Glutamatergic neuron (in vitro differentiated cells): ENCODE measurements around the gene TSC22D2. TPM values are rescaled to one million over a fixed set of nuclear protein-coding genes. Genes with fewer than 3 reads are reported as not detected.
A peak's percentile ranks its signal among the peaks of the same experiment; 100 is the strongest.

ENCODE experiments used
- DNase-seq: peaks from one replicate; pipeline ENCODE4 v3.0.0; 2022
- H3K27ac Mint-ChIP-seq: one replicate; pipeline ENCODE4 v1.8.0; 2020; ENCODE audit warnings: mild to moderate bottlenecking, mixed read lengths, inconsistent platforms; ENCODE audit not compliant: unreplicated experiment
- H3K27me3 Mint-ChIP-seq: one replicate; pipeline ENCODE4 v1.8.0; 2020; ENCODE audit warnings: mild to moderate bottlenecking, moderate library complexity, mixed read lengths, inconsistent platforms; ENCODE audit not compliant: unreplicated experiment
- H3K36me3 Mint-ChIP-seq: one replicate; pipeline ENCODE4 v1.8.0; 2020; ENCODE audit warnings: mild to moderate bottlenecking, mixed read lengths, inconsistent platforms; ENCODE audit not compliant: unreplicated experiment
- H3K4me1 Mint-ChIP-seq: one replicate; pipeline ENCODE4 v1.8.0; 2020; ENCODE audit warnings: mild to moderate bottlenecking, low read depth, mixed read lengths, inconsistent platforms; ENCODE audit not compliant: unreplicated experiment
- H3K4me3 Mint-ChIP-seq: one replicate; pipeline ENCODE4 v1.8.0; 2020; ENCODE audit warnings: mild to moderate bottlenecking, mixed read lengths, inconsistent platforms; ENCODE audit not compliant: unreplicated experiment
- H3K9me3 Mint-ChIP-seq: one replicate; pipeline ENCODE4 v1.8.0; 2020; ENCODE audit warnings: mild to moderate bottlenecking, moderate library complexity, mixed read lengths, inconsistent platforms; ENCODE audit not compliant: unreplicated experiment
- total RNA-seq: library from RNA; stranded (reverse); fragmentation: NEBNext Ultra II Directional; extraction: Animal tissue kit (Norgen Biotek cat#: 25700); gene quantifications from one replicate; pipeline ENCODE4 v1.2.1, GENCODE V29; 2021; ENCODE audit not compliant: unreplicated experiment
- TF ChIP-seq, protein P1 (sequence below): fragments of 200-600 bp; sonication (generic); IDR thresholded peaks from one replicate; pipeline ENCODE4 v1.5.0; 2021; ENCODE audit not compliant: partially characterized antibody, unreplicated experiment

The TSC22D2 gene
- total RNA-seq, 1 donor from 2014 or later: 87.3 TPM

- TF ChIP-seq, protein P1, sequence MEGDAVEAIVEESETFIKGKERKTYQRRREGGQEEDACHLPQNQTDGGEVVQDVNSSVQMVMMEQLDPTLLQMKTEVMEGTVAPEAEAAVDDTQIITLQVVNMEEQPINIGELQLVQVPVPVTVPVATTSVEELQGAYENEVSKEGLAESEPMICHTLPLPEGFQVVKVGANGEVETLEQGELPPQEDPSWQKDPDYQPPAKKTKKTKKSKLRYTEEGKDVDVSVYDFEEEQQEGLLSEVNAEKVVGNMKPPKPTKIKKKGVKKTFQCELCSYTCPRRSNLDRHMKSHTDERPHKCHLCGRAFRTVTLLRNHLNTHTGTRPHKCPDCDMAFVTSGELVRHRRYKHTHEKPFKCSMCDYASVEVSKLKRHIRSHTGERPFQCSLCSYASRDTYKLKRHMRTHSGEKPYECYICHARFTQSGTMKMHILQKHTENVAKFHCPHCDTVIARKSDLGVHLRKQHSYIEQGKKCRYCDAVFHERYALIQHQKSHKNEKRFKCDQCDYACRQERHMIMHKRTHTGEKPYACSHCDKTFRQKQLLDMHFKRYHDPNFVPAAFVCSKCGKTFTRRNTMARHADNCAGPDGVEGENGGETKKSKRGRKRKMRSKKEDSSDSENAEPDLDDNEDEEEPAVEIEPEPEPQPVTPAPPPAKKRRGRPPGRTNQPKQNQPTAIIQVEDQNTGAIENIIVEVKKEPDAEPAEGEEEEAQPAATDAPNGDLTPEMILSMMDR: no peak
- peaks cover 3% of the 10 kb centered on the region for H3K9me3 Mint-ChIP-seq
- peak overlapping the region; percentile 37 for H3K27ac Mint-ChIP-seq
- H3K4me3 Mint-ChIP-seq: no peak overlapping the region
- H3K4me1 Mint-ChIP-seq: peaks cover 19% of the 10 kb centered on the region
- H3K27me3 Mint-ChIP-seq: no peaks in the 10 kb centered on the region
- no peak for DNase-seq
- H3K36me3 Mint-ChIP-seq: peaks cover 11% of the 10 kb centered on the region
These were observed 31.9 kb upstream of the TSC22D2 start for GRCh38 chr3:150376001-150376848.

DNA sequence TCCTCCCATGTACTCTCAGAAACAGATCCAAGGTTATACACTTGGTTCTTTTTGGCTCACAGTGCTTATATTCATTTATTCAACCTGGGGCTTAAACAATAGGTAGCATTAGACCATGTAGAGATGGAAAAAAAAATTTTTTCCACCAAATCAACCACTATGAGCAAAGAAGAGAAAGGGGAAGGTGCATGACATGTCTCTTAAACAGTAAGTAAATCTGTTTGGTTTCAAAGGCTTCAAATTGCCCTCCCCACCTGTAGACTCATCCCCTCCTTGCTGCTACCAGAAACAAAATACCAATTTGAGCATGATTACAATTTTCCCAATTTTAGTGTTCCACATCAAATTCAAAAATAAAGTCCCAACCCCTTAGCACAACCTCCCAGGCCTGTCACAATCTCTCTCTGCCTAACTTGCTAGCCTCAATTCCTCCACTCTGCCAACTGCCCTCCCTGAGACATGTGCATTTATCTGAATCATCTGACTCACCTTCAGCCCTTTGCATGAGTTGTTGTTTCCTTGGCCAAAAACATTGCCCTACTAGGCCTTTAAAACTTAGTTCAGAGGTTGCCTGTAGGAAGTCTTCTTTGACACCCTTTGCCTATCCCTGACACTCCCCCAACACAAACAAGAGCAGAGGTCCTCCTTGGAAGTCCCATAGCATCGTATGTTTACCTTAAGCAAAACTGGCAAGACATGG is 30.3 kb upstream of the TSC22D2 start:
- no peak overlapping the region for H3K27ac Mint-ChIP-seq
- H3K27me3 Mint-ChIP-seq: no peaks in the 10 kb centered on the region
- peaks cover 8% of the 10 kb centered on the region for H3K36me3 Mint-ChIP-seq
- H3K9me3 Mint-ChIP-seq: no peaks in the 10 kb centered on the region
- TF ChIP-seq, protein P1: no peak
- H3K4me1 Mint-ChIP-seq: peaks cover 10% of the 10 kb centered on the region
- DNase-seq: no peak
- H3K4me3 Mint-ChIP-seq: no peak overlapping the region

GRCh38 chr3:150378301-150378748 is 29.8 kb upstream of the TSC22D2 start:
- TF ChIP-seq, protein P1: no peak
- Mint-ChIP-seq H3K27me3 (no peaks in the 10 kb centered on the region), H3K9me3 (no peaks in the 10 kb centered on the region), H3K27ac (no peak overlapping the region), H3K36me3 (peaks cover 7% of the 10 kb centered on the region), H3K4me1 (peaks cover 10% of the 10 kb centered on the region), H3K4me3 (no peak overlapping the region)
- DNase-seq: no peak

DNA sequence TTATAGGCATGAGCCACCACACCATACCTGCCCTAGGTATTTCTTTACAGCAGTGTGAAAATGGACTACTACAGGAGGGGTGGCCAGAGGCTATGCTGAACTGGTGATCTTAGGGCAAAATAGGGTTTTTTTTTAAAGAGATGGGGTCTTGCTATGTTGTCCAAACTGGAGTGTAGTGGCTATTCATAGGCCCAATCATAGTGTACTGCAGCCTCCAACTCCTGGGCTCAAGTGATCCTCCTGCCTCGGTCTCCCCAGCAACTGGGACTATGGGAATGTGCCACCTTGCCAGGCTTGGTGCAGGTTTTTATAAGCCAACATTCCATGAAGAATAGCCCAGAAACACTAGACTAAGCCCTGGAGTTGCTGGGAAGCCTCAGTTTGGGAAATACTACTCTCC is 28.6 kb upstream of the TSC22D2 start:
- H3K36me3 Mint-ChIP-seq: peaks cover 7% of the 10 kb centered on the region
- no peaks in the 10 kb centered on the region for H3K27me3 Mint-ChIP-seq
- TF ChIP-seq, protein P1: no peak
- peaks cover 10% of the 10 kb centered on the region for H3K4me1 Mint-ChIP-seq
- no peak overlapping the region for H3K4me3 Mint-ChIP-seq
- H3K9me3 Mint-ChIP-seq: no peaks in the 10 kb centered on the region
- no peak overlapping the region for H3K27ac Mint-ChIP-seq
- DNase-seq: no peak
